Measurements from ENCODE around the gene PFAS.

Gene PFAS

DNA sequence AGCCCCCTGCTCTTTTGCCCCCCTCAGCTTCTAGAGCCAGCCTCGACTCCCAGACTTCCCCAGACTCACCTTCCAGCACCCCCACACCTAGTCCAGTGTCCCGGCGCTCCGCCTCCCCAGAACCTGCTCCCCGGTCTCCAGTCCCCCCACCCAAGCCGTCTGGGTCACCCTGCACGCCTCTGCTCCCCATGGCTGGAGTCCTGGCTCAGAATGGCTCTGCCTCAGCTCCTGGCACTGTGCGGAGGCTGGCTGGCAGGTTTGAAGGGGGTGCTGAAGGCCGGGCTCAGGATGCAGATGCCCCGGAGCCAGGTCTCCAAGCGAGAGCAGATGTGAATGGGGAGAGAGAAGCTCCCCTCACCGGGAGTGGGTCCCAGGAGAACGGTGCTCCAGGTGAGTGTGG, 63.2 kb downstream of the PFAS start:
- H3K9ac ChIP-seq, result no peak overlapping the region
- TF ChIP-seq, protein P1, sequence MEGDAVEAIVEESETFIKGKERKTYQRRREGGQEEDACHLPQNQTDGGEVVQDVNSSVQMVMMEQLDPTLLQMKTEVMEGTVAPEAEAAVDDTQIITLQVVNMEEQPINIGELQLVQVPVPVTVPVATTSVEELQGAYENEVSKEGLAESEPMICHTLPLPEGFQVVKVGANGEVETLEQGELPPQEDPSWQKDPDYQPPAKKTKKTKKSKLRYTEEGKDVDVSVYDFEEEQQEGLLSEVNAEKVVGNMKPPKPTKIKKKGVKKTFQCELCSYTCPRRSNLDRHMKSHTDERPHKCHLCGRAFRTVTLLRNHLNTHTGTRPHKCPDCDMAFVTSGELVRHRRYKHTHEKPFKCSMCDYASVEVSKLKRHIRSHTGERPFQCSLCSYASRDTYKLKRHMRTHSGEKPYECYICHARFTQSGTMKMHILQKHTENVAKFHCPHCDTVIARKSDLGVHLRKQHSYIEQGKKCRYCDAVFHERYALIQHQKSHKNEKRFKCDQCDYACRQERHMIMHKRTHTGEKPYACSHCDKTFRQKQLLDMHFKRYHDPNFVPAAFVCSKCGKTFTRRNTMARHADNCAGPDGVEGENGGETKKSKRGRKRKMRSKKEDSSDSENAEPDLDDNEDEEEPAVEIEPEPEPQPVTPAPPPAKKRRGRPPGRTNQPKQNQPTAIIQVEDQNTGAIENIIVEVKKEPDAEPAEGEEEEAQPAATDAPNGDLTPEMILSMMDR (conservative IDR thresholded peaks at IDR 0.05; ENCODE audit: low read depth, low read length), result no peak

DNA sequence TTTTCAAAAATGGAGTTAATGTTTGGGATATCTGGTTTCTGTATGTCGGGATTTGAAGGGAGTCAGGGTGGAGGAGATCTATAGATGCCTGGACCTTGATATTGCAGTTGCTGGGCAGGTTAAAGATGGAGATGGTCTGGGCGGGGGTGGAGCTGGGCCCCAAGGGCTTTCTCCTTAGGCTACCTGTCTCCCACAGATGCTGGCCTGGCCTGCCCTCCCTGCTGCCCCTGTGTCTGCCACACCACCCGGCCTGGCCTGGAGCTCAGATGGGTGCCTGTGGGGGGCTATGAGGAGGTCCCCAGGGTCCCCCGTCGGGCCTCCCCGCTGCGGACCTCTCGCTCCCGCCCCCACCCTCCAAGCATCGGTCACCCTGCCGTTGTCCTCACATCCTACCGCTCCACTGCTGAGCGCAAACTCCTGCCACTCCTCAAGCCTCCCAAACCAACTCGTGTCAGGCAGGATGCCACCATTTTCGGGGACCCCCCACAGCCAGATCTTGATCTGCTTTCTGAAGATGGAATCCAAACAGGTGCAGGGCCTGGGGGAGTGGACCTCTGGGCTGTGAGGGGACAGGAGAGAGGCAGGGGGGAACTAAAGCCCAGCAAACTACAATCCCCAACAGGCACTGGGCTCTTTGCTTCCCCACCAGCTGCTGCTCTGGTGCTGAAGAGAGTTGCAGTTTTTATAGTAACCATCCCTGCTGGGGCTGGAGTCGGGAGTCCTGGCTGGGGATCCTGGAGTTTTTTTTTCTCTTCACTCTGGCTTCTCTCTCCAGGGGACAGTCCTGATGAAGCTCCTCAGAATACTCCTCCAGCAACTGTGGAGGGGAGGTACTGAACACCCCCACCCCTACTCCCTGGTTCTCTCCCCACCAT, 63.9 kb downstream of the PFAS start:
- H3K4me2 ChIP-seq, result no peak overlapping the region
- TF ChIP-seq, protein P1 (conservative IDR thresholded peaks at IDR 0.05; ENCODE audit: low read depth, low read length), result no peak
- H3K79me2 ChIP-seq (ENCODE audit: insufficient read depth, low read depth), result no peaks in the 10 kb centered on the region
- H3K27ac ChIP-seq, result no peak overlapping the region
- no peaks in the 10 kb centered on the region for H3K4me1 ChIP-seq (ENCODE audit: low read depth, poor library complexity, severe bottlenecking)
- no peak overlapping the region for H2AFZ ChIP-seq (ENCODE audit: low read depth)
- H4K20me1 ChIP-seq (ENCODE audit: insufficient read depth), result no peaks in the 10 kb centered on the region
- H3K36me3 ChIP-seq (ENCODE audit: insufficient read depth), result no peaks in the 10 kb centered on the region
- no peak overlapping the region for H3K9ac ChIP-seq
- H3K27me3 ChIP-seq (ENCODE audit: insufficient read depth, low read depth), result no peaks in the 10 kb centered on the region; the same call in 1 of the 2 replicates
- no peak overlapping the region for H3K4me3 ChIP-seq (IDR thresholded peaks at IDR 0.05; ENCODE audit: insufficient read depth, low read depth, low read length)

More for the DNA sequence above, 63.2 kb downstream of the PFAS start:
- no peaks in the 10 kb centered on the region for H3K4me1 ChIP-seq (ENCODE audit: low read depth, poor library complexity, severe bottlenecking)
- no peaks in the 10 kb centered on the region; the same call in 1 of the 2 replicates for H3K27me3 ChIP-seq (ENCODE audit: insufficient read depth, low read depth)
- no peaks in the 10 kb centered on the region for H3K79me2 ChIP-seq (ENCODE audit: insufficient read depth, low read depth)
- no peaks in the 10 kb centered on the region for H3K36me3 ChIP-seq (ENCODE audit: insufficient read depth)
- no peak overlapping the region for H3K27ac ChIP-seq
- H2AFZ ChIP-seq (ENCODE audit: low read depth), result no peak overlapping the region
- no peak overlapping the region for H3K4me3 ChIP-seq (IDR thresholded peaks at IDR 0.05; ENCODE audit: insufficient read depth, low read depth, low read length)
- H3K4me2 ChIP-seq, result no peak overlapping the region
- no peaks in the 10 kb centered on the region for H4K20me1 ChIP-seq (ENCODE audit: insufficient read depth)

DNA sequence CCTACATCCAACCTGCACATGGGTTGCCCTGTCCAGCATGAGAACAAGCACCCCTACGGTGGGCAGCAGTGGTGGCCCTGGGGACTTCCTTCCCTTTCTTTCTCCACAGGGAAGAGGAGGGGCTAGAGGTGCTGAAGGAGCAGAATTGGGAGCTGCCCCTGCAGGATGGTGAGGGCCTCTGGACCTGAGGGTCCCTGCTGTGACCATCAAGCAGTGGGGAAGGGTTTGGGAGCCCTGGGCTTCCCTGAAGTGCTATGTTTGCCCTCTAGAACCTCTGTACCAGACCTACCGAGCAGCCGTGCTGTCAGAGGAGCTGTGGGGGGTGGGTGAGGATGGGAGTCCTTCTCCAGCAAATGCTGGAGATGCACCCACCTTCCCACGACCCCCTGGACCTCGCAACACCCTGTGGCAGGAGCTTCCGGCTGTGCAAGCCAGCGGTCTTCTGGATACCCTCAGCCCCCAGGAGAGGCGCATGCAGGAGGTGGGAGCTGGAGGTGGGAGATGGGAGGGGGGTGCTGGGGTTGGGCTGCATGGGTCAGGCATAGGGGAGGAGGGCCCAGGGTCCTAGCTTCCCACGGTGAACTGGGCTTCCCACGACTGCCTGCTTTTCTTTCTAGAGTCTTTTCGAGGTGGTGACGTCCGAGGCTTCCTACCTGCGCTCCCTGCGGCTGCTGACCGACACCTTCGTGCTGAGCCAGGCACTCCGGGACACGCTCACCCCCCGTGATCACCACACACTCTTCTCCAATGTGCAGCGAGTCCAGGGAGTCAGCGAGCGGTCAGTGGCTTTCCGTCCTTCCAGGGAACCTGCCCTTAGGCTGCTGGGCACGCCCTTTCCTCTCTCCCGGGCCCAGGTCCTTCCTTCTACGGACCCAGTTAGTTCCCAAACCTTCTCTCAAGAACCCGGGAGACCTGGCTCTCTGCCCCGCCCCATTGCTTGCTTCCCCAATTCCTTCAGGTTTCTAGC, 66.0 kb downstream of the PFAS start:
- Histone ChIP-seq H2AFZ (ENCODE audit: low read depth) (no peak overlapping the region), H3K27me3 (ENCODE audit: insufficient read depth, low read depth) (no peaks in the 10 kb centered on the region; the same call in 1 of the 2 replicates), H3K4me2 (no peak overlapping the region), H3K36me3 (ENCODE audit: insufficient read depth) (no peaks in the 10 kb centered on the region), H3K9ac (no peak overlapping the region), H3K27ac (no peak overlapping the region), H3K79me2 (ENCODE audit: insufficient read depth, low read depth) (no peaks in the 10 kb centered on the region), H4K20me1 (ENCODE audit: insufficient read depth) (no peaks in the 10 kb centered on the region), H3K4me3 (IDR thresholded peaks at IDR 0.05; ENCODE audit: insufficient read depth, low read depth, low read length) (no peak overlapping the region), H3K4me1 (ENCODE audit: low read depth, poor library complexity, severe bottlenecking) (no peaks in the 10 kb centered on the region)
- TF ChIP-seq, protein P1 (conservative IDR thresholded peaks at IDR 0.05; ENCODE audit: low read depth, low read length), result no peak

DNA sequence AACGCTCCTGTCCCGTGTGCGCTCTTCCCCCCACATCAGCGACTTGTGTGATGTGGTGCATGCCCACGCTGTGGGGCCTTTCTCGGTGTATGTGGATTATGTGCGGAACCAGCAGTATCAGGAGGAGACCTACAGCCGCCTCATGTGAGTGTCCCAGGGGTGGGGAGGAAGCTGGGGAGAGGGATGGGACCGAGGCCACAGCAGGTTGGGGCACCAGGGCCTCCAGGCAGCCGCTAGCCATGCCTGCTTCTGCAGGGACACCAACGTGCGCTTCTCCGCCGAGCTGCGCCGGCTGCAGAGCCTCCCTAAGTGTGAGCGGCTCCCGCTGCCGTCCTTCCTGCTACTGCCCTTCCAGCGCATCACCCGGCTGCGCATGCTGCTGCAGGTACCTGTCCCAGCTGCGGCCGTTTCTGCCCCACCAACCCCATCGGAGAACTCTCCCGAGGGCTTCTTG, 66.7 kb downstream of the PFAS start:
- no peak overlapping the region for H2AFZ ChIP-seq (ENCODE audit: low read depth)

More for the DNA sequence above, 66.7 kb downstream of the PFAS start:
- Histone ChIP-seq H3K27ac (no peak overlapping the region), H3K4me2 (no peak overlapping the region), H3K36me3 (ENCODE audit: insufficient read depth) (no peaks in the 10 kb centered on the region), H4K20me1 (ENCODE audit: insufficient read depth) (no peaks in the 10 kb centered on the region), H3K79me2 (ENCODE audit: insufficient read depth, low read depth) (no peaks in the 10 kb centered on the region), H3K4me3 (IDR thresholded peaks at IDR 0.05; ENCODE audit: insufficient read depth, low read depth, low read length) (no peak overlapping the region), H3K27me3 (ENCODE audit: insufficient read depth, low read depth) (no peaks in the 10 kb centered on the region; the same call in 1 of the 2 replicates), H3K4me1 (ENCODE audit: low read depth, poor library complexity, severe bottlenecking) (no peaks in the 10 kb centered on the region), H3K9ac (no peak overlapping the region)
- TF ChIP-seq, protein P1 (conservative IDR thresholded peaks at IDR 0.05; ENCODE audit: low read depth, low read length), result no peak

Measured in KMS-11 (cell line).